Stimulated activated CD4-positive, alpha-beta T cell treated with anti-CD3 and anti-CD28 coated beads, TNF-alpha, amount 100 ng/mL, for 1 hour (primary cell): ENCODE measurements around the gene LCE3A.
A peak's percentile ranks its signal among the peaks of the same experiment; 100 is the strongest.
"Not testable (repeated sequence)": the region's sequence is repeated elsewhere in the genome, so short reads cannot be mapped to it uniquely, and the experiment has no call there.

Experiments
- DNase-seq, 3 donors: peaks; one replicate each; pipeline ENCODE4 v3.0.0-alpha.2; 2020; ENCODE audit warnings: low read depth in 3 of 3, low spot score in 1 of 3

LCE3A gene, protein sequence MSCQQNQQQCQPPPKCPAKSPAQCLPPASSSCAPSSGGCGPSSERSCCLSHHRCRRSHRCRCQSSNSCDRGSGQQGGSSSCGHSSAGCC

DNA sequence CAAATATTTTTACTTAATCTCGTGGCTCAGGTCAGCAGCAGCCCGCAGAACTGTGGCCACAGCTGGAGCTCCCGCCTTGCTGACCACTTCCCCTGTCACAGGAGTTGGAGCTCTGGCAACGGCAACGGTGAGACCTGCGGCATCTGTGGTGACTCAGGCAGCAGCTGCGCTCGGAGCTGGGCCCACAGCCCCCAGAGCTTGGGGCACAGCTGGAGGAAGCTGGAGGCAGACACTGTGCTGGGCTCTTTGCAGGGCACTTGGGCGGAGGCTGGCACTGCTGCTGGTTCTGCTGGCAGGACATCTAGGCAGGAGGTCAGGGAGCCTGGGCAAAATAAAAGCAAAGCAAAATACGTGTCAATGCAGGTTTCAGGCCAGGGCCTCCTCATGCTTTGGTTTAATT lies at the start of gene LCE3A:
Gene LCE3A (minus strand): TSS at position 301 of the 400 bp plus-strand sequence. CDS start 0 bp downstream, at position 301.
- DNase-seq: no peak

DNA sequence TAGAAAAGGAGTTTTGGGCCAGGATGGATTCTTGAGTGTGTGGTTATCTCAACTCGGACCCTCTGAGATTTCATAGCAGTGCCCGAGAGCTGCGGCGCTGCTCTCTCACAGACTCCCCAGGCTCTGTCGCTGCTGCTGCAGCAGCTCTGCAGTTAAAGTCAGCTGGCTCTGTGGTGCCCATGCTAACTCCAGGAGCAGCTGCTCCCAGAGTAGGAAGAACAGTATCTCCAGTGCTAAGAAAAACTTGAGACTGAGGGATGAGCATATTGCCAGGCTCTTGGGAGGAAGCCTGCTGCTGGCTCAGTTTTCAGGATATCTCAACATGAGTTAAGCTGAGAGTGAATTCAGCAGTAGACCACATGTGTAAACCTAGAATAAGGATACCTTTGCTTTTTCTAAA lies 44.7 kb upstream of the LCE3A start:
- no peak for DNase-seq

DNA sequence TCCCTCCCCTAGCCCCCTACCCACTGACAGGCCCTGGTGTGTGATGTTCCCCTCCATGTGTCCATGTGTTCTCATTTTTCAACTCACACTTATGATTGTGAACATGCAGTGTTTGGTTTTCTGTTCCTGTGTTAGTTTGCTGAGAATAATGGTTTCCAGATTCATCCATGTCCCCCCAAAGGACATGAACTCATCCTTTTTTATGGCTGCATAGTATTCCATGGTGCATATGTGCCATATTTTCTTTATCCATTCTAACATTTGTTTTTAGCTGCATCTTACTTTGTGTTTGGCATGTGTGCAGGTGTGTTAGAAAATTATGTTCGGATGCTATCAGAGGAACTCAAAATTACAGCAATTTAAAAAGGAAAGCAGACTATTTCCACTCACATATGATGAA lies 43.3 kb upstream of the LCE3A start:
- not testable (repeated sequence) for DNase-seq

DNA sequence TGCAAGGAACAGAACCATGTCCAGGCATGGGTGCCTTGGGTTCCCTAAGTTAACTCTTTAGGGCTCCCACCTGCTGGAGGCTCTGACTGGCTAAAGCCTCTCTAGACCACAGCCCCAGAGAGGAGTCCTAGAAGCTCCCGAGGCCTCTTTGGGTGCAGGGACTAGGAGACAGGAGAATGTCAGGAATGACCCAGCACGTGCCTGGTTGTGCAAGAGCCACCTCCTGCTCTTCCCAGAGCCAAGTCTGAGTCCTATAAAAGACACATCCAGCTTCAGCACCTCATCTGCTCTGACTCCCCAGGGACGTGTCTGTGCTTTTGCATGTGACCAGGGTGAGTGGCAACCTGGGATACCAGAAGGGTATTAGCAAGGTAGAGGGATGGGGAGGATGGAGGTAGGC lies 40.2 kb upstream of the LCE3A start, which contains the start of gene LCE2D:
Gene LCE2D (plus strand): TSS at position 283 of the 400 bp plus-strand sequence. CDS start 726 bp downstream, outside the sequence.
- no peak for DNase-seq

DNA sequence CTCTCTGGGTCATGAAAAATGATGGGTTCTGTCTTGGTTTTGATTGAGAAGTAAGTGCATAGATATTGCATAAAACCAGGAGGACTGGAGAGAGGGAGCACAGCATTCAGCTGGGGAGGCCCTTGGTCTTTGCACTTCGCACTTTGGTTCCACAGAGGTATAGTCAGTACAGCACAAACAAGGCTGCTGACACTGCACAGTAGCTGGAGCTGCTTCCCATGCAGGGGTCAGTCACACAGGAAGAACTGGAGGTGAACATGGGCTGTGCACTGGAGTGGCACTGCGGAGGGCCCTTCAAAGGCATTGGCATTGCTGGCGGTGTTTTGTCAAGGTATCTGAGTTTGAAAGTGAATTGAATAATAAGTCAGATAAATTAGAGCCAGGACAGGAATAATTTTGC lies 35.7 kb upstream of the LCE3A start:
- no peak for DNase-seq

DNA sequence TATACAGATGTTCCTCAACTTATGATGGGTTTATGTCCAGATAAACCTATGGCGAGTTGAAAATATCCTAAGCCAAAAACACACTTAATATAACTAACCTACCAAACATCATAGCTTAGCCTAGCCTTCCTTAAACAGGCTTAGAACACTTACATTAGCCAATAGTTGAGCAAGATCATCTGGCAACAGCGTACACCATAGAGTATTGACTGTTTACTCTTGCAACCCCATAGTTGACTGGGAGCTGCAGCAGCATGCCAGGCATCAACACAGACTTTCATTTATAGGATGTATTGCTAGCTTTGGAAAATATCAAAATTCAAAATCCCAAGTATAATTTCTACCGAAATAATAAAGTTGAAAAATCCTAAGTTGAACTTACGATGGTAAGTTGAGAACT lies 34.8 kb upstream of the LCE3A start:
- no peak for DNase-seq

DNA sequence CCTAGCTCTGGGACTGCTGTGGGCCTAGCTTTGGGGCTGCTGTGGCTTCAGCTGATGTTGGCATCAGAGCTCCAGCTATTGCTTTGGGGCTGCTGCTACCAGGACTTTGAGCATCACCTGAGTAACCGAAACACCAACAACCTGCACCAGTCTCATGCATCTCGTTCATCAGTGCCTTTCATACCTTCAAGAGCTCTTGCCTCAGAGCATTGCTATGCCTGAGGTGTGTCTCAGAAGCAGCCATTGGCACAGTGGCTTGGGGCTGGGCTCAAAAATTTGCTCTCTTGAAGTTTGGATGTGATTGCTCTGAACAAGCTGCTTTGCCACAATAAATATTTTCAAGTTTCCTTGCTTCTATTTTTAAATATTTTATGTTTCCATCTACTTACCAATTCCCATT lies 33.6 kb upstream of the LCE3A start:
- no peak for DNase-seq

DNA sequence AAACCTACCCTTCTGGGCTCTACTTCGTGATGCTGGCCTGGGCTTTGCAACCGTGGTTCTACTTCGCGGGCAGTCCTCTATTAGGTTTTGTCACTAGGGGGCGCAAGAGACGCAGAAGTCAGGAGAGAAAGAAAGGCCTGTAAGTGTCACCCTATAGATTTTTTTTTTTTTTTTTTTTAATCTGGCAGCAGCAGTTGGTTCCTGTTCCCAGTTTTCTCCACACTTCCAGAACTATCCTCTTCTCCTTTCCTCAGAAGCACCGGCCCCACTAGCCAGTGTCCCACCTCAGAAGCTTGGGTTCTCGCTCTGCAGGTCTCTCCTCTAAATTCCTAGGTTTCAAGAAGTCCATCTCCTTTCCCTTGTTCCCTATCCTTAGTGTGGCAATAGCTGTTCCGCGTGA lies 31.2 kb upstream of the LCE3A start:
- peak in 1 of 3 donors; percentile 12 for DNase-seq

DNA sequence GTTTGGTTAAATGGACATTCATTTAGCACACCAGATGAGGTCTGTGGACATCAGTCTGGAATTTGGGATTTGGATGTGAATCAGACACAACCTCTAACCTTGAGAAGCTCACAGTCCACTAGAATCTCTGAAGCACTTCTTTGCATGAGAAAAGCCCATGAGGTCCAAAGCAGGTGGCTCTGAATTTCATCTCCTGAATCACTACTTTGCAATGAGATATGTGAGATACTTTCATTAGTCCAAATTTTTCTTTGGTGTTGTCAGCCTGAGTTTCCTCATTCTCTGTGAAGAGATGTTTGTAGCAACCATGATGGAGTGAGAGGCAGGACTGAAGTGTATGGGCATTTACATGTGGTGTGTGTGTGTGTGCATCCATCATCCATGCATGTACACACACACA lies 23.8 kb upstream of the LCE3A start:
- DNase-seq: no peak

DNA sequence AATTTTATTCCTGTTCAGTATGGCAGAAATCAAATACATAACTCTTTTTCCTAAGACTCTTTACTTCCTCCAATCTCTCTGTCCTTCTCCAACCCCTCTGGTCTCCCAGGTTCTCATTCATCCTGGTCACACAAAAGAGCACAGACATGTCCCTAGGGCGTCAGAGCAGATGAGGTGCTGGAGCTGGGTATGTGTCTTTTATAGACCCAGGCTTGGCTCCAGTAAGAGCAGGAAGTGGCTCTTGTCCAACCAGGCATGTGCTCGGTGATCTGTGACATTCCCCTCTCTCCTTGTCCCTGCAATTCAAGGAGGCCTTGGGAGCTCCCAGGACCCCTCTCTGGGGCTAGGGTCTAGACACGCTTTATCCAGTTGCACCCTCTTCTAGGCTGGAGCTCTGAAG lies 22.2 kb upstream of the LCE3A start:
- DNase-seq: no peak

DNA sequence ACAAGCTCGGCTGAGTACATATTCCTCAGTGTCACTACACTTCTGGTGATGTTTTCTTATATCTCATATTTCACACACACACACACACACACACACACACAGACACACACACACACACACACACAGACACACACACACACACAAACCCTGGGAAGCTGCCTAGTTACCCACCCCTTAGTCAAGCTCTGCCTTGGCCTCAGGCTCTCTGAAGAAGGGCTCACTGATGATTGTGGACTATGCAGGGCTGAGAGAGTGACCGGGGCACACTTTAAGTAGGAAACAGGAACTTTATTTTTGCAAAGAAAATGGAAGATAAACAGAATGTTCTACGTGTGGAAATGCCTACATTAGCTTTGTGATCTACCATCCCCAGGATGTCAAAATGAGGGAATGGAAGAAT lies 21.0 kb upstream of the LCE3A start:
- no peak for DNase-seq

DNA sequence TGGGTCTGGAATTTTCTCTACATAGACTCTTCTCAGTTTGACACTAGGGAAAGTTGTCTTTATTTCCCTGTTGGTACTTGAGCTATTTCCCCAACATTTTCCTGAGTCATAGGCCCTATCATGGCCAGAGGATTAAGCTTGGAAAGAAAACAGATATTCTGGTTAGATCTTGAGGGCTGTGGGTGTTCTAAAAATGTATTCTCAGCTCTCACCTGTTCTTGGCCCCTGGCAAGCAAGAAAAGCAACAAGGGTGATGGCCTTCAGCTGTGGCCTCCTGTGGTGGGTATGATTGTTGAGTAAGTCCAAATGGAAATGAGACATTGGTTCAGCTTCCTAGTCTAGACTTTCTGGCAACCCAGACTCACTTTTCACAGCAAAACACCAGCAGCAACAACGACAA lies 17.4 kb upstream of the LCE3A start:
- DNase-seq: no peak

DNA sequence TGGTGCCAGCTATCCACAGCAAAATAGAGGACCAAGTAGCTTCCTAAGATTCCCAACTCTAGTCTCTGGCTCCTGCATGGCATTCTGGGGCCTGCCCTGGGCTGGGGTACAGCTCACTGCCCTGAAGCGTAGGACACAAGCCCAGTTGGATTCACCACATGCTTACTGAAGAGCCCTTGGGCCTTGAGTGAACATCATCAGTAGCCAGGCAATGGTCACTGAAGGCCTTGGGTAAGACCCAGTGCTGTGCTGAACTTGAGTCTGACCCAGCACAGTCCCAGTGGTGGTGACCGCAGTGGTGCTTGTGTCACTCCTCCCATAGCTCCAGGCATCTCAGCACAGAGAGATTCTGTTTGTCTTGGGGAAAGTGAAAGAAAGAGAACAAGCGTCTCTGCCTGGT lies 7.7 kb upstream of the LCE3A start:
- no peak for DNase-seq

DNA sequence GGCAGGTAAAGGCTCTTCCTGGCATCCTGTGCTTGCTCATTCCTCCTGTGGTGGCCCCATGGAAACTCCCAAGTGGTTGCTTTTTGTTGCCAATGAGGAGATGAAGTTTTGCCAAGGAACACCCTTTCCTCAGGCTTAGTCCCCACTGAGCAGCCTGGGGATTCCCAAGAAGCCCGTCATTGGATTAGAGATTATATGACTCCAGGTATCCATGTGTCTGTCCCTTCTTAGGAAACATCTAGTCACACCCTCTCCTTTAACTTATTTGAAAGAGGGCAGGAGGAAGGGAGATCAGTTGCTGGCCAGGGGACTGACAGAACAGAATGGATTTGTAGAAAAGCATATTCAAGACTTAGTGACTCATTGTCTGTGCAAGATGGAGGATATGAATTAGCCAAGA lies 3.8 kb upstream of the LCE3A start:
- no peak for DNase-seq

DNA sequence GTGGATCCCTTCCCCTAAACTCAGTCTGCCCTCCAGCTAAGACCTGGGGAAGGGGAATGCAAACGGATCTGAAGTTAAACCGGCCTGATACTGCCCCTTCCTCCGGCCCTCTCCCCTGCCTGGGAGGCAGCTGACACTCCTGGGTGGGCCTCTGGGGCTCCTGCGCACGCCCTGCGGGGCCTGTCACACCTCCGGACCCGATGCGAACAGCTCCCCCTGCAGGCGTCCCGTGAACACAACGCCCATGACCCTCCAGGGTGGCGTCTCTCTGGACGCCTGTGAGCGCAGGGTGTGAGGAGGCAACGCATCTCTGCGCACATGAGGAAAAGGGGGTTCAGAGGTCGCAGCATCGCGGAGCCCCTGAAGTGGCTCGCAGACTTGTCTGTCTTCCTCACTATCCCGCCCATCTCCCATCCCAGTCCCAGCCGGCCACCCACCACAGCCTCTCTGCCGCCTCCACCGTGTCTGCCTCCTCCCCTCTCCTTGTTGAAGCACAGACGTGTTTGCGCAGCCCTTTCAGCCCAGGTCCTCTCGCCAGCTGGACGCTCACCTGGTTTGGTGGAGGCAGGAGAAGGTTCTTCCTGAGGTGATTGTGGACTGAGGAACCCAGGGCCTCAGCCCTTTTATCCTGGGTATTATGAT lies 421 bp upstream of the LCE3A start:
- DNase-seq: no peak

DNA sequence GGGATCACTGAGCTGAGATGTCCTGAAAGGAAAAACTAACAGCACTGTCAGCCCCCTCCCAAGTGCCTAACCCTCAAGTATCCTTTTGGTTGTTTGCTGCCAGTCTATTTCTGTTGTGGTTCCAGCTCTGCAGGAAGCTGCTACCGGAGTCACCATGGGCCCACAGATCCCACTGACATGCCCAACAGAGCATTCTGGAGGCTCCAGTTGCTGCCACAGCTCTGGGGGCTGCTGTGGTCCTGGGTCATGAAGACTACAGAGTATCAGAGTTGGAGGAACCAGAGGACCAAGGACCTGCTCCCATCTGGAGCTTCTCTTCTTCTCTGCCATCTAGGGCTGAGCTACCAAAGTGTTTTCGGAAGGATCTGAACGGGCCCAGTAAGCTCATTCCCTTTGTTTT lies 910 bp downstream of the LCE3A start:
- no peak for DNase-seq

DNA sequence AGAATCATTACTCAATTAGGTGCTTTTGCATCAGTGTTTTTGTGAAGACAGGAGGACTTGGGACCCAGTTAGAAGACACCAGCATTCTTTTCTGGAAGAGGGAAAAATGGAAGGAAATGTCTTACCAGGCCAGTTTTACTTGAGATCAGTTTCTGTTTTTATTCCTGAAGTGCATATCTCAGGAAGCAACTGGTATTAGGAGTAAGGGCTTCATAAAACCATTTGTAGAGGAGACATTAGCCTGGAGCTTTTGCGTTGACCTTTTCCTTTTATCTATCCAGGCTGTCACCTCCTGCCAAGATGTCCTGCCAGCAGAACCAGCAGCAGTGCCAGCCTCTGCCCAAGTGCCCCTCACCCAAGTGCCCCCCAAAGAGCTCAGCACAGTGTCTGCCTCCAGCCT lies 9.4 kb downstream of the LCE3A start, which contains the start of gene LCE3B:
Gene LCE3B (plus strand): TSS at position 301 of the 400 bp plus-strand sequence. CDS start 0 bp downstream, at position 301.
- DNase-seq: no peak

DNA sequence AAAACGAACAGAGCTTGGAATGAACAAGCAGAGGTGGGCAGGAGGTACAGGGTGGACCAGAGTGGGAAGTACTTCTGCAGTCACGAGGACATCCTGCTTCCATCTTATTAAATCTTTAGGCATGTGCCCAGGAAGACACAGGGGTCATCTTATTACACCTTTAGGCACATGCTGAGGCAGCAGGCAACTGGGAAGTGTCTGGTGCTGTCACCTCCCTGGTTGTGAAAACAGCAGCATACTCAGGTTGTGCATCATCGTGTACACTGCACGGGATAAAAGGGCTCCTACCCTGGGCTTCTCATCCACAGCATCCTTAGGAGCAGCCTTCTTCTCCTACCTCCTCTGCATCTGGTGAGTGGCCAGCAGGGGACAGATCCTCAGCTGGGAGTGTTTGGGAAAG lies 23.0 kb downstream of the LCE3A start, which contains the start of gene LCE3C:
Gene LCE3C (plus strand): TSS at position 301 of the 400 bp plus-strand sequence. CDS start 498 bp downstream, outside the sequence.
- DNase-seq: no peak

DNA sequence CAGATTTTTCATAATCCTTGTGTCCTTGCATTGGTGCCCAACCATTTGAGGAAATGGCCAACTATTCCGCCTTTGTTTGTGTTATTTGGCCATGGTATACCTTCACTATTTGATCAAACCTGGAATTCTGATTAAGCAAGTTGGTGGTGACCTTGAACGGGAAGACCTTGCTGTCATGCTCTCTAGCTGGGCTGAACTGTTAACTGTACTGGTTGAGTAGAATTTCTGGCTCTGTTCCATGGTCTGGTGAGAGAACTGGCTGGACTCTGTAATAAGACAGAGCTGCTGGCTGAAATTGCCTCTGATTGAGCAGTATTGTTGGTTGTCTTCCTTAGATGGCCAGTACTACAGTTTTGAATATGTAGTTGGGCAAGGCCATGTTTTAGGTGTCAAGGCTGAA lies 25.9 kb downstream of the LCE3A start:
- no peak for DNase-seq

DNA sequence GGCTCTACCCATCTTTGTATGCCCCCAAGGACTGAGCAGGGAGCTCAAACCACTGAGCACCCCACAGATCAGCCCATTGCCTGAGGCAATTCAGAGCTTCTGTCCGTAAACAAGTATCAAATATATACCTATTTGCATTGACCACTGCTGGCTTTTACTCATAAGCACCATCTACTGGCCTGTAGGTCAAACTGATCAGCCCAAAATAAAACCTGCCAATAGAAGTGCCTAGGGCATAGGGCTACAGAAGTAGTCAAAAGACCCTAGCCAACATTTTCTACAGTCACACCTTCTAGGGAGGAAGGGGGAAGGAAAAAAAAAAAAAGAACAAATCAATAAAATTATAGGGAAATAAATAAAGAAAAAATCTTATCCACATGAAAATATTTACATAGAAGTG lies 37.3 kb downstream of the LCE3A start:
- no peak for DNase-seq

DNA sequence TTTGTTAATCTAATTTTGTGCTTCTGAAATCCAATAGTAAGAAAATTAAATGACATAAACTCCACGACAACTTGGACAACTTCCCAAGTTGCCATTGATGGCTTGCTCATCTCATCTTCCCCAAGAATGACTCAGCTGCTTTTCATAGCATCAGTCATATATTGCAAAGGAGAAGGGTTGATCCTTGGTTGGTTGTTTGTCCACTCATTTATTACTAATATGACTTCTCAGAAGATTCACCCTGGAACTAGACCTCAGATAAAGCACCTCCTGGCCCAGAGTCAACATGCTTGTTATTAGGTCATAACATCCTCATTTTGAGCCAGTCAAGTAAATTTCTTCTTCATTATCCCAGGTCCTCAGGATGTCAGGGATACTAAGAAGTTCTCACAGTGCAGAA lies 40.3 kb downstream of the LCE3A start:
- DNase-seq: no peak

DNA sequence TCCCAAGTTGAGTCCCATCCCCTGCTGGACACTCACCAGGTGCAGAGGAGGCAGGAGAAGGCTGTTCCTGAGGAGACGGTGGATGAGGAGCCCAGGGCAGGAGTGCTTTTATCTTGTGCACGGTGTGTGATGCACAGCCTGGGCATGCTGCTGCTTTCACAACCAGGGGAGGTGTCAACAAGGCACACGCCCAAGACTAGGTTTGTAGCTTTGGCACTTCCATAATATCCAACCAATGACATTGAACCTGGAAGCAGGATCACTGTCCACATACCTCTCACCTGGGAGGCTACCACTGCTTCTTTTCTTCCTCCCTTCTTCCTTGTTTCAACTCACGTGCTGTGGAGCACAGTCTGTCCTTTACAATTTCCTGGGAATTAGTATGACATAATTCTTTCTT lies 42.5 kb downstream of the LCE3A start, which contains the start of gene LCE3D:
Gene LCE3D (minus strand): TSS at position 84 of the 400 bp plus-strand sequence. CDS start 580 bp downstream, outside the sequence.
- no peak for DNase-seq

DNA sequence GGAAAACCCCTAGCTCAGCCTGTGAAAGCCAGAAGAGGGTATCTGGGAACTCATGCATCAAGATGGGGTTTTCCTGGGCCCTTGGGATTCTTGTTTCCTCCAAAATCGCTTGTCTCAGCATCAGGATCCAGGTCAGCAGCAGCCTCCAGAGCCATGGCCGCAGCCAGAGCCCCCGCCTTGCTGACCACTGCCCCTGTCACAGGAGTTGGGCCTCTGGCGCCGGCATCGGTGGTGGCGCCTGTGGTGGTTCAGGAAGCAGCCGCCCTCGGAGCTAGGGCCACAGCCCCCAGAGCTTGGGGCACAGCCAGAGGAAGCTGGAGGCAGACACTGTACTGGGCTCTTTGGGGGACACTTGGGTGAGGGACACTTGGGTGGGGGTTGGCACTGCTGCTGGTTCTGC lies 43.4 kb downstream of the LCE3A start:
- not testable (repeated sequence) for DNase-seq
